Liver (tissue), 9 donors: ENCODE data around the gene HLA-G. TPM values are rescaled to one million over a fixed set of nuclear protein-coding genes. Genes with fewer than 3 reads are reported as not detected.
"Not testable (repeated sequence)": the region's sequence is repeated elsewhere in the genome, so short reads cannot be mapped to it uniquely, and the experiment has no call there.

Experiments
- DNase-seq: peaks from one replicate; pipeline ENCODE4 v3.0.0-alpha.2; 2017; ENCODE audit warnings: low spot score
- H3K27ac ChIP-seq, 2 donors: one replicate each; pipeline ENCODE4 v1.7.0; 2013; ENCODE audit warnings: inconsistent platforms in 2 of 2, low read length in 2 of 2, control low read depth in 1 of 2, low read depth in 1 of 2, mild to moderate bottlenecking in 1 of 2
- H3K27me3 ChIP-seq, 4 donors: one replicate each; pipeline versions ENCODE4 v1.6.1 to v1.7.0; 2013; ENCODE audit warnings: low read length in 3 of 4, inconsistent platforms in 1 of 4, mild to moderate bottlenecking in 1 of 4, moderate library complexity in 1 of 4; ENCODE audit not compliant: control insufficient read depth in 4 of 4, insufficient read depth in 4 of 4
- H3K36me3 ChIP-seq, 4 donors: one replicate each; pipeline versions ENCODE4 v1.6.1 to v1.7.0; 2013; ENCODE audit warnings: low read length in 3 of 4, mild to moderate bottlenecking in 3 of 4, low read depth in 1 of 4, moderate library complexity in 1 of 4; ENCODE audit not compliant: control insufficient read depth in 4 of 4, insufficient read depth in 3 of 4
- H3K4me1 ChIP-seq, 4 donors: one replicate each; pipeline versions ENCODE4 v1.6.1 to v1.7.0; 2013; ENCODE audit warnings: low read length in 3 of 4, mild to moderate bottlenecking in 3 of 4, moderate library complexity in 1 of 4; ENCODE audit not compliant: control insufficient read depth in 4 of 4, insufficient read depth in 4 of 4
- H3K4me3 ChIP-seq, 3 donors: one replicate each; pipeline versions ENCODE4 v1.6.1 to v1.7.0; 2013; ENCODE audit warnings: low read length in 3 of 3, control low read depth in 1 of 3, low read depth in 1 of 3, mild to moderate bottlenecking in 1 of 3
- H3K9ac ChIP-seq, 2 donors: one replicate each; pipeline ENCODE4 v1.7.0; 2013; ENCODE audit warnings: low read length in 2 of 2, mild to moderate bottlenecking in 2 of 2, moderate library complexity in 2 of 2, control low read depth in 1 of 2, low read depth in 1 of 2
- H3K9me3 ChIP-seq, 4 donors: one replicate each; pipeline versions ENCODE4 v1.6.1 to v1.7.0; 2013; ENCODE audit warnings: low read length in 3 of 4; ENCODE audit not compliant: control insufficient read depth in 4 of 4
- ATF3 ChIP-seq: IDR thresholded peaks from 2 replicates; pipeline ENCODE4 v1.6.1; 2016; ENCODE audit warnings: antibody characterized with exemption
- CTCF ChIP-seq: fragments of 150-350 bp; IDR thresholded peaks from 2 replicates; pipeline ENCODE4 v1.5.1; 2017; ENCODE audit warnings: improper control_type of control experiment, low read depth, low read length; ENCODE audit not compliant: missing input control
- EGR1 ChIP-seq, 2 donors: IDR thresholded peaks; 2 replicates each; pipeline ENCODE4 v1.6.1; 2016 to 2018; ENCODE audit warnings: antibody characterized with exemption in 2 of 2, low read depth in 2 of 2
- FOXA2 ChIP-seq: IDR thresholded peaks from 2 replicates; pipeline ENCODE4 v1.6.1; 2016; ENCODE audit warnings: antibody characterized with exemption
- GABPA ChIP-seq, 2 donors: IDR thresholded peaks in 1 of 2; conservative IDR thresholded peaks in 1 of 2; 2 replicates each; pipeline ENCODE4 v1.6.1; 2016; ENCODE audit warnings: antibody characterized with exemption in 2 of 2, mild to moderate bottlenecking in 1 of 2, moderate library complexity in 1 of 2
- HNF4A ChIP-seq, 2 donors: conservative IDR thresholded peaks; 2 replicates each; pipeline ENCODE4 v1.6.1; 2016; ENCODE audit warnings: antibody characterized with exemption in 2 of 2, mild to moderate bottlenecking in 2 of 2
- HNF4G ChIP-seq: IDR thresholded peaks from 2 replicates; pipeline ENCODE4 v1.6.1; 2016; ENCODE audit warnings: antibody characterized with exemption
- JUND ChIP-seq, 2 donors: IDR thresholded peaks; 2 replicates each; pipeline ENCODE4 v1.6.1; 2016; ENCODE audit warnings: antibody characterized with exemption in 2 of 2
- NR2F2 ChIP-seq: IDR thresholded peaks from 2 replicates; pipeline ENCODE4 v1.6.1; 2016; ENCODE audit warnings: antibody characterized with exemption
- RAD21 ChIP-seq, 2 donors: IDR thresholded peaks; 2 replicates each; pipeline ENCODE4 v1.6.1; 2016; ENCODE audit warnings: antibody characterized with exemption in 2 of 2, mild to moderate bottlenecking in 2 of 2
- REST ChIP-seq: IDR thresholded peaks from 2 replicates; pipeline ENCODE4 v1.6.1; 2016; ENCODE audit warnings: antibody characterized with exemption, mild to moderate bottlenecking
- SP1 ChIP-seq: IDR thresholded peaks from 2 replicates; pipeline ENCODE4 v1.6.1; 2018; ENCODE audit warnings: antibody characterized with exemption, mild to moderate bottlenecking
- TAF1 ChIP-seq: conservative IDR thresholded peaks from 2 replicates; pipeline ENCODE4 v1.6.1; 2016; ENCODE audit warnings: antibody characterized with exemption, mild to moderate bottlenecking
- YY1 ChIP-seq: IDR thresholded peaks from 2 replicates; pipeline ENCODE4 v1.6.1; 2016; ENCODE audit warnings: antibody characterized with exemption, mild to moderate bottlenecking
- ZBTB33 ChIP-seq: IDR thresholded peaks from 2 replicates; pipeline ENCODE4 v1.6.1; 2016; ENCODE audit warnings: antibody characterized with exemption
- WGBS: extraction: QIAGEN DNeasy Blood & Tissue Kit; methylation state at CpG from one replicate; pipeline ENCODE4 v1.1.7; 2013; 5-methylcytosine and 5-hydroxymethylcytosine counted together
- polyA plus RNA-seq, 2 donors: library from polyadenylated mRNA; stranded (reverse) in 1 of 2; unstranded in 1 of 2; fragments of 200-250 nt in 1 of 2; fragments of >200 nt in 1 of 2; fragmentation: Nextera tagmentation in 1 of 2; extraction: Ambion mirVana in 1 of 2; gene quantifications; one replicate each; pipeline versions ENCODE4 v1.2.1 to v1.2.3, GENCODE V29; 2013 to 2015
- total RNA-seq, 2 donors: library from RNA; depleted of rRNA; stranded (reverse); fragments of >200 nt; gene quantifications; one replicate each; pipeline ENCODE4 v1.2.3, GENCODE V29; 2014
- donor health status: healthy.
- donor health status: healthy.
- donor health status: healthy.
- donor health status: healthy.
- donor health status: healthy.

The HLA-G gene
- total RNA-seq (not detected), polyA plus RNA-seq (under 1 TPM in 1 of 2 donors, not detected in 1; 0.79 TPM)

GRCh38 chr6:29827579-29828470 lies at the start of gene HLA-G:
Gene HLA-G (plus strand): TSS chr6:29827825. CDS start chr6:29827845, 20 bp downstream.
- 13% methylated on average over 75 of the region's 75 CpGs for WGBS
- Histone ChIP-seq H3K27me3 (peaks cover 0 to 17% (median 5%) of the 10 kb centered on the region in 4 donors), H3K27ac (no peak within 1 kb of the TSS), H3K4me1 (peaks cover 0 to 5% (median 3%) of the 10 kb centered on the region in 4 donors), H3K9ac (no peak within 1 kb of the TSS), H3K4me3 (peak within 1 kb of the TSS in 1 of 3 donors; percentile 30), H3K36me3 (no peaks in the 10 kb centered on the region), H3K9me3 (no peaks in the 10 kb centered on the region)
- DNase-seq = no peak
- no peak for TF ChIP-seq ZBTB33
- no peak for TF ChIP-seq RAD21 (IDR thresholded peaks at IDR 0.05)
- no peak for TF ChIP-seq GABPA (IDR thresholded peaks at IDR 0.05 in 1 of 2, conservative IDR thresholded peaks at IDR 0.05 in 1 of 2)
- no peak for TF ChIP-seq NR2F2
- TF ChIP-seq YY1 = no peak

GRCh38 chr6:29780019-29780698 lies 47.5 kb upstream of the HLA-G start:
- H3K9ac ChIP-seq, H3K4me3 ChIP-seq, H3K27ac ChIP-seq, H3K9me3 ChIP-seq, H3K27me3 ChIP-seq, H3K4me1 ChIP-seq, H3K36me3 ChIP-seq: not testable (repeated sequence)
- DNase-seq = peak; percentile 1
- 75% methylated on average over 13 of the region's 13 CpGs for WGBS

GRCh38 chr6:29789176-29789575 lies 38.4 kb upstream of the HLA-G start:
- 47% methylated on average over 1 of the region's 1 CpG for WGBS
- peaks cover 0 to 3% (median 1%) of the 10 kb centered on the region in 4 donors for H3K27me3 ChIP-seq
- no peak overlapping the region for H3K27ac ChIP-seq
- H3K9me3 ChIP-seq = no peaks in the 10 kb centered on the region
- TF ChIP-seq EGR1 (IDR thresholded peaks at IDR 0.05; ENCODE audit: low read depth in 2 of 2) = no peak
- TF ChIP-seq ATF3 = no peak
- no peak for TF ChIP-seq HNF4G
- TF ChIP-seq CTCF = no peak
- no peak for TF ChIP-seq TAF1
- TF ChIP-seq SP1 = no peak
- no peak for TF ChIP-seq HNF4A (conservative IDR thresholded peaks at IDR 0.05)
- no peak for TF ChIP-seq JUND (IDR thresholded peaks at IDR 0.05)
- no peak for TF ChIP-seq REST
- TF ChIP-seq GABPA (IDR thresholded peaks at IDR 0.05 in 1 of 2, conservative IDR thresholded peaks at IDR 0.05 in 1 of 2) = no peak
- no peak for TF ChIP-seq FOXA2
- no peak for DNase-seq
- H3K4me1 ChIP-seq = peaks cover 0 to 16% (median 7%) of the 10 kb centered on the region in 4 donors
- no peaks in the 10 kb centered on the region for H3K36me3 ChIP-seq
- no peak overlapping the region for H3K4me3 ChIP-seq
- no peak overlapping the region for H3K9ac ChIP-seq
